WTC11 (cell line): ENCODE data around the gene SLCO4A1. TPM values are rescaled to one million over a fixed set of nuclear protein-coding genes. Genes with fewer than 3 reads are reported as not detected.

ENCODE experiments used
- AR ChIP-seq: fragments of 250-450 bp; sonication (Bioruptor Pico); IDR thresholded peaks from 2 replicates; pipeline ENCODE4 v1.9.0; 2021; ENCODE audit warnings: mild to moderate bottlenecking
- ARID4B ChIP-seq: sonication (generic); formaldehyde crosslinking; IDR thresholded peaks from 2 replicates; pipeline ENCODE4 v1.8.0; 2023; ENCODE audit warnings: missing genetic modification reagents, mild to moderate bottlenecking, borderline replicate concordance
- ATF6 ChIP-seq: sonication (generic); formaldehyde crosslinking; IDR thresholded peaks from 2 replicates; pipeline ENCODE4 v1.8.1; 2023; ENCODE audit warnings: mild to moderate bottlenecking, missing genetic modification reagents
- OVOL2 ChIP-seq: fragments of 250-450 bp; sonication (Bioruptor Pico); IDR thresholded peaks from 2 replicates; pipeline ENCODE4 v1.9.0; 2021; ENCODE audit warnings: mild to moderate bottlenecking, borderline replicate concordance
- PRDM15 ChIP-seq: sonication (generic); formaldehyde crosslinking; IDR thresholded peaks from 2 replicates; pipeline ENCODE4 v1.8.0; 2022; ENCODE audit warnings: missing genetic modification reagents
- SOX15 ChIP-seq: fragments of 250-450 bp; sonication (Bioruptor Pico); IDR thresholded peaks from 2 replicates; pipeline ENCODE4 v1.9.0; 2021; ENCODE audit warnings: mild to moderate bottlenecking
- SP1 ChIP-seq: sonication (generic); formaldehyde crosslinking; conservative IDR thresholded peaks from 2 replicates; pipeline ENCODE4 v1.8.1; 2022; ENCODE audit warnings: missing genetic modification reagents
- ZNF532 ChIP-seq: fragments of 250-450 bp; sonication (Bioruptor Pico); IDR thresholded peaks from 2 replicates; pipeline ENCODE4 v1.9.0; 2021; ENCODE audit warnings: mild to moderate bottlenecking, borderline replicate concordance
- total RNA-seq: library from RNA; stranded (reverse); gene quantifications from 3 replicates; pipeline ENCODE4 v1.2.3, GENCODE V29; 2021

Gene SLCO4A1
- total RNA-seq, 1 experiment from 2014 or later: 19.9 TPM

- TF ChIP-seq ATF6: no peak
- no peak for TF ChIP-seq PRDM15 (CRISPR knock-in tag)
- TF ChIP-seq SOX15 (CRISPR knock-in tag): no peak
- TF ChIP-seq OVOL2 (CRISPR knock-in tag): no peak
- TF ChIP-seq AR (CRISPR knock-in tag): no peak
- TF ChIP-seq ZNF532 (CRISPR knock-in tag): no peak
- TF ChIP-seq ARID4B: no peak
- TF ChIP-seq SP1 (CRISPR knock-in tag): no peak
Measured at GRCh38 chr20:62709537-62709905, 67.2 kb downstream of the SLCO4A1 start (continued).
